Stimulated activated CD8-positive, alpha-beta memory T cell treated with anti-CD3 and anti-CD28 coated beads, Interleukin-7, amount 100 ng/mL, for 1 hour (primary cell): ENCODE data around the gene TEX48.

ENCODE experiments used
- DNase-seq, 2 donors: peaks; one replicate each; pipeline ENCODE4 v3.0.0-alpha.2; 2020; ENCODE audit warnings: low read depth in 2 of 2

Gene TEX48, protein sequence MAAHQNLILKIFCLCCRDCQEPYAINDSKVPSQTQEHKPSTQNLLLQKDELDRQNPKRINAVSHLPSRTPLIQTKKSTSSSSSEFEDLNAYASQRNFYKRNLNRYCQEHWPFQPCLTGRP

DNA sequence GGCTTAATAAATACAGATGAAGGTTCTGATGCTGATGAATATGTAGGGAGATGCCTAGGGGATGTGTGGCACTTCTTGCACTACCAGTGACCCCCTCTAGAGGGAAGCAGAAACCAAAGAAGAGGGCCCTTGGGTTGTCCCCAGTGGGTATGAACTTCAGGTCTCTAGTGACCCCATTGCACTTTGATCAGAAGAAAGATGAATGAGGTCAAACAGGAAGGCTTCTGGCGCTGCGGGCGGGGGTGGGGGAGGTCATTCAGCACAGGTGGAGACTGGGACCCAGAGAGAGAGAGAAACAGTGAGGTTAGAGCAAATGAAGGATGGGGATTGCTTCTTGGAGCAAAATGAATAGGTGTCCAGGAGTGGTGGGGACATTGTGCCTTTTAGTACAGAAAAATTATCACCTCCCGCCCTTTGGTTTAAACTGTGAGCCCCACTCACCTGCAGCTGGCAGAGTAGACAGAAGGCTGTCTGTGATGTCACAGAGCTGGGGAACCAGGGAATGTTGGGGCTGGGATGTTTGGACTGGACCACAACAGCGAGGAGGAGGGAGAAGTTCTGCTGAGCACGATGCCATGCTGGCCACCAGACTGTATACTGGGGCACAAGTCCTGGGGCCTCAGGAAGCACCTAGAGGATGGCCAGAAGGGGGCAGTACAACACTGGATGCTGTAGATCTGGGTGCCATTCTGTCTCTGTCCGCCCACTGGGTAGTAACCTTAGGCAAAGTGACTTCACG is at the start of gene TEX48:
TEX48 (minus strand) TSS at position 599 of the 739 bp plus-strand sequence. CDS start 10,469 bp downstream, outside the sequence.
- peak; percentile 52 to 54 for DNase-seq

- no peak for DNase-seq
Measured at GRCh38 chr9:114731701-114732100, 49.7 kb upstream of the TEX48 start.

- no peak for DNase-seq
Measured at GRCh38 chr9:114729706-114730105, 47.7 kb upstream of the TEX48 start.

DNA sequence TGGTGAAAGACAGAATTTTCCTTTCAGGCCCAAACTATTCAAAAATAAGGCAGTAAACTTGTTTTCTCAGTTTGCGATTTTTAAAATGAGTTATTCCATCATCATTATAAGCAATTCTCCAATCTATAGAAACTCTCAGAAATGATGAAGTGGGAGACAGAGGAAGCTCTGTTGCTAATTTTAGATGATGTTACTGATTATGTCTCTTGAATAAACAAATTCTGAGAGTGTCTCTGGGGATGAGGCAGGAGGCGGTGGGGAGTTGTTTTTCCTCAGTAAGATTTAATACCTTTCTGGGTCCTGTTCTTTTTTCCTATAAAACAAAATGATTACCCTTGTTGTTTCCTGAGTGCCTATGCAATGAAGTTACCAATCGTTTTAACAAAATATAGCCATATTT is 43.9 kb upstream of the TEX48 start:
- no peak for DNase-seq

- no peak for DNase-seq
Measured at GRCh38 chr9:114724744-114725143, 42.8 kb upstream of the TEX48 start.

- DNase-seq, result no peak
Measured at GRCh38 chr9:114723931-114724330, 41.9 kb upstream of the TEX48 start.

GRCh38 chr9:114722937-114723620 is 41.1 kb upstream of the TEX48 start:
- no peak for DNase-seq

- no peak for DNase-seq
Measured at GRCh38 chr9:114722081-114722621, 40.2 kb upstream of the TEX48 start.

DNA sequence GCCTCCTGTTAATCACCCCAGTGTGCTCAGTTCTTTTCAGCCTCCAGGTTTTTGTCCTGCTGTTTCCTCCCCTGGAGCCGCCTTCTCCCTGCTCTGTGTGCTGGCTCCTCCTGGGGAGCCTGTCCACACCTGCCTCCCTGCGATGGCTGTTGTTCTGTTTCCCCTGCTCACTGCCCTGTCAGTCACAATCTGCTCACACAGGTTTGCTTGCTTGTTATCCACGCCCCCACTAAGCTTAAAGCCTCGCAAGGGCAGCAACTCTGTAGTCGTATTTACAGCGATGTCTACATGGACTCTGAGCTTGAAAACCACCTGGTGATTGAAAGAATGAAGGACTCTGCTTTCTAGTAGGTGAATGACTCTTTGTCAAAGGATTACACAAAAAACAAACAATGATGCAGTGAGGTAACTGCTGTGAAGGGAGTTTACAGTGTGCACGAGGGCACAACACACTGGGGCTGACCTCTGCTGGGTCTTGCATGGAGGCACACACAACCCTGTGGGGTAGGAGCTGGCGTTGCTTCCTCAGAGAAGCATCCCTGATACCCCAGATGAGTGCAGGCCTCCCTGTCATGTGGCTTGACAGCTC is 39.6 kb upstream of the TEX48 start:
- no peak for DNase-seq

- no peak for DNase-seq
Measured at GRCh38 chr9:114720086-114720676, 38.2 kb upstream of the TEX48 start.

- DNase-seq, result no peak
Measured at GRCh38 chr9:114719290-114719689, 37.3 kb upstream of the TEX48 start.

GRCh38 chr9:114718801-114719221 is 36.8 kb upstream of the TEX48 start:
- peak; percentile 46 to 49 for DNase-seq

GRCh38 chr9:114717908-114718486 is 36.0 kb upstream of the TEX48 start:
- DNase-seq, result no peak

GRCh38 chr9:114709636-114710035 is 27.6 kb upstream of the TEX48 start:
- DNase-seq, result no peak

DNA sequence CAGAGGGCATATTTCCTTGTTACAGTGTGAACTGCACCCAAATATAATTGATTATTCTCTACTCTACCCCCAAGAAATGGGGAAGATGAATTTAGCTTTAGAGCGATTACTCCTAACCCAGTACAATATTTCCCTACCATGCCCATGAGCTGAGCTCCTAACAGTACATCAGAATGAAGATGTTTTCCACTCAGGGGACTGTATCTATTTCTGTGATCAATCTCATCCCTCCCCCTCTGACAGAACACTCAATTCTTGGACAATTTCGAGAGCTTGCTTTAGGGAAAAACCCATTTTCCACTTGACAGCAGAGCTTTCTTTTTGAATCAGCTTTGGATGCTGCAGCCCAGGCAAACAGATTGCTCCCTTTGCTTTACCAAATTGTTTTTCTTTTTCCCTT is 24.7 kb upstream of the TEX48 start:
- DNase-seq, result no peak

DNA sequence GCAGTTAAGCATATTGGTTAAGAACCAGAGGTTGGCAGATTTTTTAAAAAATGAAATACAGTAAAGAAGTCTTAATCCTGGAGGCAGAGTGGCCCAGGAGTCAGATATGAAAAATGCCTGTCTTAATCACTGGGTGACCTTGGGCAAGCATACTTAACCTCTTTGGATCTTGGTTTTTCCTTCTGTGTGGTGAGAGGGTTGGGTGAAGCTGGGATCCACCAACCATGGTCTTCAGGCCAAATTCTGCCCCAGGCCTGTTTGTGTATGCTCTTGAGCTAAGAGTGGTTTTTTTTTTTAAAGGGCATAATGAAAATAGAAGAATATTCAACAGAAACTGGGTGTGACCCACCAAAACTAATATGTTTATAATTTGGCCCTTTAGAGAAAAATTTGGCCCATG is 20.0 kb upstream of the TEX48 start:
- DNase-seq, result no peak

DNA sequence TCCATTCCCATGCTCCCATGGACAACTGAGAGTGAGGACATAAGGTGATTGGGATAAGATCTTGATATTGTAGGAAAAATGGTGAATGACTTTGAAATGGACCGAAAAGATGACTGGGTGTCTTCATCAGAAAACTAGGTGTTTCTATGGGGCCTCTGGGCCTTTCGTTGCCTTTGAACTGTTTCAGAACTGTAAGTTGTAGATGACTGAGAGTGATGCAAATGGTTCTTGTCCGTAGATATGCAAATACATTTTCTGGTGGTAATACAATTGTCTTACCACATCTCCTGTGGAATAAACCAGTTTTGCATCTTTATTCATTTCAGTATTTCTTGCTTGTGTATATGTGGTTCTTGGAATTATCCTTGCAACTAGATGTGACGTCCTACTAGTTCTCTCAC is 16.0 kb upstream of the TEX48 start:
- no peak for DNase-seq

- DNase-seq, result no peak
Measured at GRCh38 chr9:114696814-114697544, 15.0 kb upstream of the TEX48 start.

DNA sequence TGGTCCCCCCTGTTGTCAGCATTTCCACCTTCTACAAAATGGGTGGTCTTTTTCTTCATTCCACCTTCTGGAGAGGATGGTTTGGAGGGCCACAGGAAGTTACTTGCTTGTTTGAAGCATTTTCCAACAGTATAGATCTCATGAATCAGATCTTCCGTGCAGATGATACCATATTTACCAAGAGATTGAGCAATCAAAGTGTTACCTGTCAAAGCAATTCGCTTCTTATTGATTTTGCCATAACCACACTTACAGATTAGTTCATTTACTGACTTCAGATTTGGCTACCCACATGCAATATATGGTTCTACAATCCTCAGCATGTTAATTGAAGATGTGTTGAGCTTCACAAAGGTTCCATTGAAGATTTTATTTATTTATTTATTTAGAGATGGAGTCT is 14.0 kb upstream of the TEX48 start:
- no peak for DNase-seq

- no peak for DNase-seq
Measured at GRCh38 chr9:114694719-114695269, 12.8 kb upstream of the TEX48 start.

DNA sequence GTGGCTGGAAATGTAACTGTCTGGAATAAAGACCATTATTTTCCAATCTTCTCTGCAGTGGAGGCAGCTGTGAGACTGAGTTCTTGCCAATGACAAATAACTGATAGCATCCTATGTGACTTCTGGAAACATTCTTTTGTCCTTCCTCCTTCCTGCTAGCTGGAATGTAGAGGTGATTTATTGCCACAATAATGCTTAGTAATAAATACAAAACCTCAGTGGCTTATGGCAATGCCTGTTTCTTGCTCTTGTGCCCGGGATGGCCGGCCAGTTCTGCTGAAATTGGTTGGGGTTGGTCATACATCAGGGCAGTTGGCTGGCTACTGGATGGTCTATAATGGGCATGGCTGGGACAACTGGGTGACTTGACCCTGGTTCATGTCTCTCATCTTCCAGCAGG is 12.2 kb upstream of the TEX48 start:
- DNase-seq, result no peak
